SK-N-MC (cell line): ENCODE data around the gene GTF2A2.
"Not testable (repeated sequence)": the region's sequence is repeated elsewhere in the genome, so short reads cannot be mapped to it uniquely, and the experiment has no call there.

Source experiments
- DNase-seq: peaks from one replicate; pipeline ENCODE4 v3.0.0-alpha.2; 2011; ENCODE audit warnings: low read depth, low spot score
- H3K27ac ChIP-seq: fragments of 200-600 bp; sonication (generic); 2 replicates; pipeline ENCODE4 v1.5.1; 2016; ENCODE audit warnings: mixed run types
- H3K36me3 ChIP-seq: fragments of 200-600 bp; sonication (generic); 2 replicates; pipeline ENCODE4 v1.6.1; 2017; ENCODE audit warnings: antibody characterized with exemption, low read length, mixed read lengths; ENCODE audit not compliant: insufficient read depth
- H3K4me3 ChIP-seq: fragments of 200-600 bp; sonication (generic); 2 replicates; pipeline ENCODE4 v1.5.1; 2016
- H3K9ac ChIP-seq: fragments of 200-600 bp; sonication (generic); 2 replicates; pipeline ENCODE4 v1.8.0; 2017; ENCODE audit warnings: mixed run types, mixed read lengths; ENCODE audit not compliant: insufficient read length
- H3K9me3 ChIP-seq: fragments of 200-600 bp; sonication (generic); 2 replicates; pipeline ENCODE4 v1.6.1; 2017; ENCODE audit warnings: low read depth, mild to moderate bottlenecking, antibody characterized with exemption, low read length, moderate library complexity, mixed read lengths
- EZH2 ChIP-seq: fragments of 200-600 bp; sonication (generic); IDR thresholded peaks from one replicate; pipeline ENCODE4 v1.6.1; 2017; ENCODE audit warnings: antibody characterized with exemption
- FOXP2 ChIP-seq: optimal IDR thresholded peaks from 2 replicates; pipeline ENCODE3; 2011; ENCODE audit warnings: mild to moderate bottlenecking, moderate library complexity; ENCODE audit not compliant: insufficient read depth; ENCODE audit errors: extremely low read length, control extremely low read depth
- POLR2AphosphoS5 ChIP-seq: IDR thresholded peaks from 2 replicates; pipeline ENCODE4 v1.6.1; 2012; ENCODE audit warnings: mild to moderate bottlenecking, low read depth, low read length, borderline replicate concordance

GTF2A2 gene

GRCh38 chr15:59656897-59657634, at the start of gene GTF2A2:
Gene GTF2A2, minus strand, starts transcription at chr15:59657515. Its CDS starts 5,238 bp downstream, at chr15:59652277.
- H3K36me3 ChIP-seq: peaks cover 51% of the 10 kb centered on the region
- TF ChIP-seq POLR2AphosphoS5 (peak; percentile 91), FOXP2 (no peak), EZH2 (no peak)
- H3K9me3 ChIP-seq: 0 out of 2 replicates have a peak, but pooled peaks cover 7% of the 10 kb centered on the region
- H3K9ac ChIP-seq: peak within 1 kb of the TSS; percentile 94
- H3K4me3 ChIP-seq: peak within 1 kb of the TSS; percentile 92
- peak within 1 kb of the TSS; percentile 34; the same call in 1 of the 2 replicates for H3K27ac ChIP-seq
- no peak for DNase-seq

- no peak overlapping the region for H3K27ac ChIP-seq
- no peak for DNase-seq
- TF ChIP-seq FOXP2 (no peak), POLR2AphosphoS5 (no peak), EZH2 (no peak)
- no peak overlapping the region for H3K9ac ChIP-seq
- no peaks in the 10 kb centered on the region for H3K36me3 ChIP-seq
- H3K9me3 ChIP-seq: no peaks in the 10 kb centered on the region; the same call in 1 of the 2 replicates
- H3K4me3 ChIP-seq: no peak overlapping the region
Measured at GRCh38 chr15:59703979-59704796, 46.9 kb upstream of the GTF2A2 start.

GRCh38 chr15:59702351-59702750, 45.0 kb upstream of the GTF2A2 start:
- DNase-seq: no peak
- no peaks in the 10 kb centered on the region; the same call in 1 of the 2 replicates for H3K9me3 ChIP-seq
- no peak overlapping the region for H3K4me3 ChIP-seq
- no peak overlapping the region for H3K9ac ChIP-seq
- no peak overlapping the region for H3K27ac ChIP-seq
- no peaks in the 10 kb centered on the region for H3K36me3 ChIP-seq
- TF ChIP-seq FOXP2 (no peak), EZH2 (no peak), POLR2AphosphoS5 (no peak)

- no peak for TF ChIP-seq FOXP2
- no peak for TF ChIP-seq EZH2
- TF ChIP-seq POLR2AphosphoS5: no peak
- no peak for DNase-seq
- no peak overlapping the region for H3K27ac ChIP-seq
- H3K9ac ChIP-seq: no peak overlapping the region
- no peak overlapping the region for H3K4me3 ChIP-seq
- H3K36me3 ChIP-seq: no peaks in the 10 kb centered on the region
- H3K9me3 ChIP-seq: no peaks in the 10 kb centered on the region
Measured at GRCh38 chr15:59701880-59702279, 44.6 kb upstream of the GTF2A2 start.

GRCh38 chr15:59699810-59700431, 42.6 kb upstream of the GTF2A2 start:
- Histone ChIP-seq H3K9ac (no peak overlapping the region), H3K9me3 (no peaks in the 10 kb centered on the region), H3K27ac (no peak overlapping the region), H3K4me3 (no peak overlapping the region), H3K36me3 (no peaks in the 10 kb centered on the region)
- no peak for DNase-seq
- no peak for TF ChIP-seq EZH2
- no peak for TF ChIP-seq FOXP2
- TF ChIP-seq POLR2AphosphoS5: no peak

GRCh38 chr15:59698065-59698464, 40.8 kb upstream of the GTF2A2 start:
- not testable (repeated sequence) for H3K4me3 ChIP-seq, H3K36me3 ChIP-seq, H3K27ac ChIP-seq, DNase-seq, H3K9ac ChIP-seq, H3K9me3 ChIP-seq

- no peak overlapping the region for H3K27ac ChIP-seq
- no peak for DNase-seq
- no peak for TF ChIP-seq POLR2AphosphoS5
- no peak for TF ChIP-seq EZH2
- TF ChIP-seq FOXP2: no peak
- no peaks in the 10 kb centered on the region for H3K9me3 ChIP-seq
- H3K4me3 ChIP-seq: no peak overlapping the region
- H3K9ac ChIP-seq: no peak overlapping the region
- H3K36me3 ChIP-seq: no peaks in the 10 kb centered on the region
Measured at GRCh38 chr15:59696332-59696731, 39.0 kb upstream of the GTF2A2 start.

- Histone ChIP-seq H3K27ac (no peak overlapping the region), H3K9ac (no peak overlapping the region), H3K4me3 (no peak overlapping the region), H3K9me3 (no peaks in the 10 kb centered on the region), H3K36me3 (no peaks in the 10 kb centered on the region)
- DNase-seq: no peak
- TF ChIP-seq POLR2AphosphoS5: no peak
- no peak for TF ChIP-seq FOXP2
- no peak for TF ChIP-seq EZH2
Measured at GRCh38 chr15:59694779-59695178, 37.5 kb upstream of the GTF2A2 start.
